AG09309 (cell line): Measurements from ENCODE around the gene GLT8D1.
"Not testable (repeated sequence)": the region's sequence is repeated elsewhere in the genome, so short reads cannot be mapped to it uniquely, and the experiment has no call there.

Experiments used
- DNase-seq: peaks from one replicate; pipeline ENCODE4 v3.0.0-alpha.2; 2010; ENCODE audit warnings: low read depth
- H3K4me3 ChIP-seq: 2 replicates; pipeline ENCODE4 v1.5.1; 2011; ENCODE audit warnings: mild to moderate bottlenecking, low read depth, low read length, moderate library complexity; ENCODE audit not compliant: control insufficient read depth
- TF ChIP-seq, protein P1 (sequence below): IDR thresholded peaks from 2 replicates; pipeline ENCODE4 v1.5.1; 2011; ENCODE audit warnings: mild to moderate bottlenecking, low read depth, low read length, inconsistent platforms; ENCODE audit not compliant: insufficient read depth, control insufficient read depth; ENCODE audit errors: missing control alignments

Gene GLT8D1

DNA sequence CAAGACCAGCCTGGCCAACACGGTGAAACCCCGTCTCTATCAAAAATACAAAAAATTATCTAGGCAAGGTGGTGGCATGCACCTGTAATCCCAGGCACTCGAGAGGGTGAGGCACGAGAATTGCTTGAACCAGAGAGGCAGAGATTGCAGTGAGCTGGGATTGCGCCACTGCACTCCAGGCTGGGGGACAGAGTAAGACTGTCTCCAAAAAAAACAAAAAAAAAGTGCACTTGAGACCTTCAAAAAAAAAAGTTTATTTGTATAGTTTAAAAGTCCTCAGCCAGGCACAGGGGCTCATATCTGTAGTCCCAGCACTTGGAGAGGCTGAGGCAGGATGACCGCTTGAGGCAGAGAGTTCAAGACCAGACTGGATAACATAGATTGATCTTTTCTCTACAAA is 22.0 kb downstream of the GLT8D1 start:
- TF ChIP-seq, protein P1, sequence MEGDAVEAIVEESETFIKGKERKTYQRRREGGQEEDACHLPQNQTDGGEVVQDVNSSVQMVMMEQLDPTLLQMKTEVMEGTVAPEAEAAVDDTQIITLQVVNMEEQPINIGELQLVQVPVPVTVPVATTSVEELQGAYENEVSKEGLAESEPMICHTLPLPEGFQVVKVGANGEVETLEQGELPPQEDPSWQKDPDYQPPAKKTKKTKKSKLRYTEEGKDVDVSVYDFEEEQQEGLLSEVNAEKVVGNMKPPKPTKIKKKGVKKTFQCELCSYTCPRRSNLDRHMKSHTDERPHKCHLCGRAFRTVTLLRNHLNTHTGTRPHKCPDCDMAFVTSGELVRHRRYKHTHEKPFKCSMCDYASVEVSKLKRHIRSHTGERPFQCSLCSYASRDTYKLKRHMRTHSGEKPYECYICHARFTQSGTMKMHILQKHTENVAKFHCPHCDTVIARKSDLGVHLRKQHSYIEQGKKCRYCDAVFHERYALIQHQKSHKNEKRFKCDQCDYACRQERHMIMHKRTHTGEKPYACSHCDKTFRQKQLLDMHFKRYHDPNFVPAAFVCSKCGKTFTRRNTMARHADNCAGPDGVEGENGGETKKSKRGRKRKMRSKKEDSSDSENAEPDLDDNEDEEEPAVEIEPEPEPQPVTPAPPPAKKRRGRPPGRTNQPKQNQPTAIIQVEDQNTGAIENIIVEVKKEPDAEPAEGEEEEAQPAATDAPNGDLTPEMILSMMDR: no peak
- H3K4me3 ChIP-seq: no peak overlapping the region
- DNase-seq: no peak

DNA sequence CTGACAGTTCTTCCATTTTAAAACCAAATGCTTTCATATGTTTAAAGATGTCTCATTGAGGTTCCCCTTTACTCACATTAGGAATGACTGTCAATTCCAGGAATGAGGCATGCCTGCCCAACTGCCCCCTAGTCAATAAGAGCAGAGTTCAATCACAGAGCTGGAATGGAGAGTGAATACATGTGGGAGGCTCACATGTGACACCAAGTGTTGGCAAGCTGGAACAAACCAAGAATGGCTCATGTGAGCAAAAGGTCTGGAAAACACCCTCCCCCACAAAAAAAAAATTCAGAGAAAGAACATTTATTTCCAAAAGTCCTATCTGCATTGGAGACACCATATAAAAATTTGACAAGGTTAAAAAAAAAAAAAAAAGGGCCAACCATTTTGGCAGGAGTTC is 23.6 kb downstream of the GLT8D1 start:
- no peak for DNase-seq
- TF ChIP-seq, protein P1: peak; percentile 22
- H3K4me3 ChIP-seq: no peak overlapping the region

DNA sequence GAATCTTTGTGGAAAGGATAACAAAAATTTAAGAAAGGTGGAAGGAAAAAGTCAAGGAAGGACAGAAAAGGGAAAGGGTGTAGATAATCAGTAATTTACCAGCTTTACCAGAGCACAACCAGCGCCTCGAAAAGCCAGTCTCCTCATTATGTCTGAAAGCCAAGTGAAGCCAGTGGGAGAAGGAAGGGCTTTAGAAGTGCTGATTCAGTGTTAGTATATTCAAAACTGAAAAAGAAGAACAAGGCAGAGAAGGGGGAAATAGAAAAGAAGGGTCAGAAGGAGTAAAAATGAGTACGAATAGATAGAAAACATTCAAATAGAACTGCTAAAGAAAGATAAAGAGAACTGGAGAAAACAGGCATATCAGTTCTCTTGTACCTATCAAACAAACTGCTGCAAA is 24.0 kb downstream of the GLT8D1 start:
- H3K4me3 ChIP-seq: no peak overlapping the region
- no peak for DNase-seq
- TF ChIP-seq, protein P1: no peak

DNA sequence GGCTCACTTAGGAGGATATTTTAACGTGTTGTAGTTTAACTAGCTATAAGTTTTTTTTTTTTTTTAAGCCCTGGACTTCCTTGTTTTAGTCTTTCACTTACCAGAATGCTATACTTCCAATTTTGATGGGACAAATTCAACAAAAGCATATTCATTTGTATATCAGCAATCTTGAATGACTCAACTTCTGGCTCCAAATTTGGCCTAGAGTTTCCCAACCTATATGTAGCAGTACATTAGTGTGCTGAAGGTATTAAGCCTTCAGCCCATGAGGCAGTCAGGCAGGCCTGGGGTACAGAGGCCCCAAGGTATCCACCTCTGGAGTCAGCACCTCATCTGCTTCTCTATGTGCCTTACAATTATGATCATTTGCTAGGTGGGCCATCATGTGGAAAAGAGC is 25.8 kb downstream of the GLT8D1 start:
- H3K4me3 ChIP-seq: no peak overlapping the region
- TF ChIP-seq, protein P1: no peak
- no peak for DNase-seq

DNA sequence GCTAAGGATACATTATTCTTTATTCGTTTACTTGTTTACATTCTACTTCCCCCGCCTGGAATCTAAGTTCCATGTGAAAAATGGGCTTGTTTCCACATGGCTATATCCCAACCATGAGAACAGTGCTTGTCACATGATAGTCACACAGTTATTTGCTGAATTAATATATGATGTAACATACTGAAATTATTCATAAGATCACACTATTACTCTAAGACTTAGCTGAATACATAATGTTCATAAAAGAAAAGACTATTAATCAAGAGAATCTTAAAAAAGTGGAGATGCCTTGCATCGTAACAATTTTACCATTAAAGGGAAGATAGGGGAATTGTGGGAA is 26.4 kb downstream of the GLT8D1 start:
- DNase-seq: no peak
- TF ChIP-seq, protein P1: no peak
- H3K4me3 ChIP-seq: no peak overlapping the region

DNA sequence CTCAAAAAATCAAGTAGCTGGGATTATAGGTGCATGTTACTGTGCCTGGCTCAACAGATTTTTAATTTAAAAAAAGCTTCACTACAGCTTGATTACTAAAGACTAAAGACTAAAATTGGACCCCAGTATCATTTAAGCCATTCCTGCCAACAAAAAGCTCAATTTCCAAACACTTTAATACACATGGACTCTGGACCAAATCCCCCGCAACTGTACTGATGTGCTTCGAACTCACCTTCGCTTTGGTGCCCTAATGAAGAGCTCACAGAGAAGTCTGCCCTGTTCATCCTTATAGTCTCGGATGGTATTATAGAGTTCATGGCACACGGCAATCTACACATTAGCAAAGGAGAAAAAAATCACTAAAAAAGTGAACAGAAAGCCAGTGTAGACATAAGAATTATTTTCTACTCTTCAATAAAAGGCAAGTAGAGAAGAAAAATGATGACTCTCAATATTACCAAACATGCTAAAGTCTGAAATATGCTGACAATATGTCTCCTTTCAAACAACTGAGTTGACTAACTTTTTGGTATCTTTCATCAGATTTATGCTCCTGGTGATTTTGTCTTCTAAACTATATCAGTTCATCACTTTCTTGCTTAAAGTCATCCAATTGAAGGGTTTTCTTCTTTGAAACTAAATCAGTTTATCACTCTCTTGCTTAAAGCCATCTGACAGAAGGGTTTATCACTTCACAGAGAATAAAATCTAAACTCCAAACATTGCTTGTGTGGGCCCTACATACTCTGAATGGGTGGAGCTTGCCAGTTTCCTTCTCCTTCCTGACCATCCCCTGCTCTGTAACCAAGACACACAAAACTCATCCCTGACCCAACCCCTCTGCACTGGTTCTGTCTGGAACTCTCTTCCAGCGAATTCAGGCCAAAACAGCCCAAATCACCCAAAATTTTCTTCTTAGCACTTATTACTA is 27.1 kb downstream of the GLT8D1 start:
- TF ChIP-seq, protein P1: no peak
- no peak for DNase-seq

DNA sequence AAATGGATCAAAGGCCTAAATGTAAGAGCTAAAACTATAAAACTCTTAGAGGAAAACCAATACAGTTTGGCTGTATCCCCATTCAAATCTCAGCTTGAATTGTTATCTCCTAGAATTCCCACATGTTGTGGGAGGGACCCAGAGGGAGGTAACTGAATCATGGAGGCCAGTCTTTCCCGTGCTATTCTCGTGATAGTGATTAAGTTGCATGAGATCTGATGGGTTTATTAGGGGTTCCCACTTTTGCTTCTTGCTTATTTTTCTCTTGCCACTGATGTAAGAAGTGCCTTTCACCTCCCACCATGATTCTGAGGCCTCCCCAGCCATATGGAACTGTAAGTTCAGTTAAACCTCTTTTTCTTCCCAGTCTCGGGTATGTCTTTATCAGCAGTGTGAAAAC is 29.4 kb downstream of the GLT8D1 start:
- DNase-seq: not testable (repeated sequence)

More for the DNA sequence above, 27.1 kb downstream of the GLT8D1 start:
- no peak overlapping the region for H3K4me3 ChIP-seq

More for the DNA sequence above, 29.4 kb downstream of the GLT8D1 start:
- H3K4me3 ChIP-seq: not testable (repeated sequence)
